Measurements from ENCODE around the gene NR3C1.

Gene NR3C1

GRCh38 chr5:143249851-143250250 lies 153.6 kb downstream of the NR3C1 start:
- no peak for DNase-seq
- no peaks in the 10 kb centered on the region for H3K4me1 ChIP-seq (ENCODE audit: low read length)

GRCh38 chr5:143248822-143249579 lies 154.5 kb downstream of the NR3C1 start:
- no peaks in the 10 kb centered on the region for H3K36me3 ChIP-seq (replicated peaks; ENCODE audit: insufficient read depth, low read length)
- no peak overlapping the region for H3K9ac ChIP-seq (ENCODE audit: low read length)
- H3K9me2 ChIP-seq (replicated peaks; ENCODE audit: insufficient read depth, low read length) = no peaks in the 10 kb centered on the region
- no peak overlapping the region for H3K4me3 ChIP-seq (ENCODE audit: low read length)
- H2AFZ ChIP-seq (ENCODE audit: low read length) = no peak overlapping the region
- no peaks in the 10 kb centered on the region for H3K27me3 ChIP-seq (replicated peaks; ENCODE audit: insufficient read depth, low read length)
- DNase-seq = no peak
- H3F3A ChIP-seq (ENCODE audit: insufficient read depth, low read length) = no peaks in the 10 kb centered on the region
- no peaks in the 10 kb centered on the region for H3K4me1 ChIP-seq (ENCODE audit: low read length)
- no peaks in the 10 kb centered on the region for H4K20me1 ChIP-seq (ENCODE audit: insufficient read depth, low read length)
- no peaks in the 10 kb centered on the region for H3K9me3 ChIP-seq (replicated peaks; ENCODE audit: insufficient read depth, low read length)
- no peak overlapping the region for H3K27ac ChIP-seq (ENCODE audit: low read length)
- TF ChIP-seq EZH2 (optimal IDR thresholded peaks at IDR 0.05; ENCODE audit: low read depth, low read length) (no peak), EZH2phosphoT487 (IDR thresholded peaks at IDR 0.05; ENCODE audit: low read length) (no peak)
- TF ChIP-seq, protein P1, sequence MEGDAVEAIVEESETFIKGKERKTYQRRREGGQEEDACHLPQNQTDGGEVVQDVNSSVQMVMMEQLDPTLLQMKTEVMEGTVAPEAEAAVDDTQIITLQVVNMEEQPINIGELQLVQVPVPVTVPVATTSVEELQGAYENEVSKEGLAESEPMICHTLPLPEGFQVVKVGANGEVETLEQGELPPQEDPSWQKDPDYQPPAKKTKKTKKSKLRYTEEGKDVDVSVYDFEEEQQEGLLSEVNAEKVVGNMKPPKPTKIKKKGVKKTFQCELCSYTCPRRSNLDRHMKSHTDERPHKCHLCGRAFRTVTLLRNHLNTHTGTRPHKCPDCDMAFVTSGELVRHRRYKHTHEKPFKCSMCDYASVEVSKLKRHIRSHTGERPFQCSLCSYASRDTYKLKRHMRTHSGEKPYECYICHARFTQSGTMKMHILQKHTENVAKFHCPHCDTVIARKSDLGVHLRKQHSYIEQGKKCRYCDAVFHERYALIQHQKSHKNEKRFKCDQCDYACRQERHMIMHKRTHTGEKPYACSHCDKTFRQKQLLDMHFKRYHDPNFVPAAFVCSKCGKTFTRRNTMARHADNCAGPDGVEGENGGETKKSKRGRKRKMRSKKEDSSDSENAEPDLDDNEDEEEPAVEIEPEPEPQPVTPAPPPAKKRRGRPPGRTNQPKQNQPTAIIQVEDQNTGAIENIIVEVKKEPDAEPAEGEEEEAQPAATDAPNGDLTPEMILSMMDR (IDR thresholded peaks at IDR 0.05; ENCODE audit: low read length) = no peak
- H3K79me2 ChIP-seq (ENCODE audit: low read length) = no peaks in the 10 kb centered on the region
- no peak overlapping the region for H3K4me2 ChIP-seq (ENCODE audit: low read depth, low read length)

More at GRCh38 chr5:143249851-143250250, 153.6 kb downstream of the NR3C1 start:
- H3K9ac ChIP-seq (ENCODE audit: low read length) = no peak overlapping the region
- H3K9me3 ChIP-seq (replicated peaks; ENCODE audit: insufficient read depth, low read length) = no peaks in the 10 kb centered on the region
- no peaks in the 10 kb centered on the region for H3F3A ChIP-seq (ENCODE audit: insufficient read depth, low read length)
- H3K4me3 ChIP-seq (ENCODE audit: low read length) = no peak overlapping the region
- no peak overlapping the region for H3K27ac ChIP-seq (ENCODE audit: low read length)
- no peak overlapping the region for H3K4me2 ChIP-seq (ENCODE audit: low read depth, low read length)
- no peaks in the 10 kb centered on the region for H3K36me3 ChIP-seq (replicated peaks; ENCODE audit: insufficient read depth, low read length)
- no peaks in the 10 kb centered on the region for H3K27me3 ChIP-seq (replicated peaks; ENCODE audit: insufficient read depth, low read length)
- H4K20me1 ChIP-seq (ENCODE audit: insufficient read depth, low read length) = no peaks in the 10 kb centered on the region
- H3K9me2 ChIP-seq (replicated peaks; ENCODE audit: insufficient read depth, low read length) = no peaks in the 10 kb centered on the region
- no peaks in the 10 kb centered on the region for H3K79me2 ChIP-seq (ENCODE audit: low read length)
- H2AFZ ChIP-seq (ENCODE audit: low read length) = no peak overlapping the region
- TF ChIP-seq EZH2 (optimal IDR thresholded peaks at IDR 0.05; ENCODE audit: low read depth, low read length) (no peak), EZH2phosphoT487 (IDR thresholded peaks at IDR 0.05; ENCODE audit: low read length) (no peak)
- TF ChIP-seq, protein P1 (IDR thresholded peaks at IDR 0.05; ENCODE audit: low read length) = no peak

GRCh38 chr5:143248391-143248790 lies 155.1 kb downstream of the NR3C1 start:
- Histone ChIP-seq H2AFZ (ENCODE audit: low read length) (no peak overlapping the region), H3K27ac (ENCODE audit: low read length) (no peak overlapping the region)

More at GRCh38 chr5:143248391-143248790, 155.1 kb downstream of the NR3C1 start:
- H3F3A ChIP-seq (ENCODE audit: insufficient read depth, low read length) = no peaks in the 10 kb centered on the region
- no peaks in the 10 kb centered on the region for H3K9me2 ChIP-seq (replicated peaks; ENCODE audit: insufficient read depth, low read length)
- H3K4me2 ChIP-seq (ENCODE audit: low read depth, low read length) = no peak overlapping the region
- H3K9ac ChIP-seq (ENCODE audit: low read length) = no peak overlapping the region
- no peak overlapping the region for H3K4me3 ChIP-seq (ENCODE audit: low read length)
- H3K9me3 ChIP-seq (replicated peaks; ENCODE audit: insufficient read depth, low read length) = no peaks in the 10 kb centered on the region
- no peak for TF ChIP-seq EZH2phosphoT487 (IDR thresholded peaks at IDR 0.05; ENCODE audit: low read length)
- TF ChIP-seq, protein P1 (IDR thresholded peaks at IDR 0.05; ENCODE audit: low read length) = no peak
- TF ChIP-seq EZH2 (optimal IDR thresholded peaks at IDR 0.05; ENCODE audit: low read depth, low read length) = no peak
- H3K4me1 ChIP-seq (ENCODE audit: low read length) = no peaks in the 10 kb centered on the region
- no peaks in the 10 kb centered on the region for H3K27me3 ChIP-seq (replicated peaks; ENCODE audit: insufficient read depth, low read length)
- H3K79me2 ChIP-seq (ENCODE audit: low read length) = no peaks in the 10 kb centered on the region
- no peaks in the 10 kb centered on the region for H4K20me1 ChIP-seq (ENCODE audit: insufficient read depth, low read length)
- no peaks in the 10 kb centered on the region for H3K36me3 ChIP-seq (replicated peaks; ENCODE audit: insufficient read depth, low read length)
- DNase-seq = no peak
